GM23338 (cell line): Measurements from ENCODE around the gene AKNA.

Experiments
- CREB1 ChIP-seq: fragments of 250-450 bp; sonication (Bioruptor Pico); IDR thresholded peaks from 2 replicates; pipeline ENCODE4 v1.5.0; 2020; ENCODE audit warnings: low read depth, mild to moderate bottlenecking, moderate library complexity
- EZH2 ChIP-seq: fragments of 200-600 bp; sonication (generic); IDR thresholded peaks from one replicate; pipeline ENCODE4 v1.8.0; 2017; ENCODE audit warnings: antibody characterized with exemption, mild to moderate bottlenecking, low read depth; ENCODE audit not compliant: unreplicated experiment
- EZH2phosphoT487 ChIP-seq: fragments of 200-600 bp; sonication (generic); IDR thresholded peaks from one replicate; pipeline ENCODE4 v1.8.1; 2018; ENCODE audit warnings: antibody characterized with exemption; ENCODE audit not compliant: unreplicated experiment
- JUNB ChIP-seq: IDR thresholded peaks from one replicate; pipeline ENCODE4 v1.6.1; 2016; ENCODE audit warnings: antibody characterized with exemption; ENCODE audit not compliant: unreplicated experiment
- POLR2AphosphoS5 ChIP-seq: IDR thresholded peaks from 2 replicates; pipeline ENCODE4 v1.6.1; 2016; ENCODE audit warnings: antibody characterized with exemption, low read depth
- STAT1 ChIP-seq: IDR thresholded peaks from one replicate; pipeline ENCODE4 v1.6.1; 2016; ENCODE audit warnings: antibody characterized with exemption; ENCODE audit not compliant: unreplicated experiment
- ZNF114 ChIP-seq: fragments of 250-450 bp; sonication (Bioruptor Pico); IDR thresholded peaks from 2 replicates; pipeline ENCODE4 v1.5.0; 2020; ENCODE audit warnings: mild to moderate bottlenecking, moderate library complexity
- ZNF331 ChIP-seq: fragments of 250-450 bp; sonication (Bioruptor Pico); IDR thresholded peaks from 2 replicates; pipeline ENCODE4 v1.5.0; 2020; ENCODE audit warnings: low read depth, mild to moderate bottlenecking, moderate library complexity
- TF ChIP-seq, protein P1 (sequence below), 2 experiments: fragments of 200-600 bp in 1 of 2; sonication (generic) in 1 of 2; conservative IDR thresholded peaks; 2 replicates each; pipeline versions ENCODE4 v1.5.1 to v1.6.1; 2016 to 2017; ENCODE audit warnings: antibody characterized with exemption in 2 of 2, low read depth in 2 of 2, mild to moderate bottlenecking in 2 of 2, moderate library complexity in 1 of 2
- TF ChIP-seq, protein P2 (sequence below): fragments of 250-450 bp; sonication (Bioruptor Pico); IDR thresholded peaks from 2 replicates; pipeline ENCODE4 v1.5.0; 2020; ENCODE audit warnings: mild to moderate bottlenecking, moderate library complexity
- TF ChIP-seq, protein P3 (sequence below): IDR thresholded peaks from one replicate; pipeline ENCODE4 v1.6.1; 2018; ENCODE audit warnings: antibody characterized with exemption; ENCODE audit not compliant: unreplicated experiment
- TF ChIP-seq, protein P4 (sequence below): IDR thresholded peaks from 2 replicates; pipeline ENCODE4 v1.6.1; 2016; ENCODE audit warnings: antibody characterized with exemption

DNA sequence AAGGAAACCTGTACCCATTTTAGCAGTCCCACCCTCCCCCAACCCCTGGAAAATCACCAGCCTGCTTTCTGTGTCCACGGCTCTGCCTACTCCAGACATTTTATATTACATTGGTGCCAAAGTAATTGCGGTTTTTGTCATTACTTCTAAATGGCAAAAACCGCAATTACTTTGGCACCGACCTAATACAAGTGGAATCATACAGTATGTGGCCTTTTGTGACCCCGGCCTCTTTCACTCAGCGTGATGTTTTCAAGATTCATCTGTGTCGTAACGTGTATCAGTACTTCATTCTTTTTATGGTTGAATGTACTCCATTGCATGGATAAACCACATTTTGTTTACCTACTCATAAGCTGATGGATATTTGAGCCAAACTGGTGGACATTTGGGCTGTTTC lies 74.6 kb downstream of the AKNA start:
- TF ChIP-seq POLR2AphosphoS5 (no peak), ZNF331 (CRISPR knock-in tag) (no peak), EZH2 (no peak), EZH2phosphoT487 (no peak), JUNB (no peak), CREB1 (CRISPR knock-in tag) (no peak), STAT1 (no peak), ZNF114 (CRISPR knock-in tag) (no peak)
- TF ChIP-seq, protein P1, sequence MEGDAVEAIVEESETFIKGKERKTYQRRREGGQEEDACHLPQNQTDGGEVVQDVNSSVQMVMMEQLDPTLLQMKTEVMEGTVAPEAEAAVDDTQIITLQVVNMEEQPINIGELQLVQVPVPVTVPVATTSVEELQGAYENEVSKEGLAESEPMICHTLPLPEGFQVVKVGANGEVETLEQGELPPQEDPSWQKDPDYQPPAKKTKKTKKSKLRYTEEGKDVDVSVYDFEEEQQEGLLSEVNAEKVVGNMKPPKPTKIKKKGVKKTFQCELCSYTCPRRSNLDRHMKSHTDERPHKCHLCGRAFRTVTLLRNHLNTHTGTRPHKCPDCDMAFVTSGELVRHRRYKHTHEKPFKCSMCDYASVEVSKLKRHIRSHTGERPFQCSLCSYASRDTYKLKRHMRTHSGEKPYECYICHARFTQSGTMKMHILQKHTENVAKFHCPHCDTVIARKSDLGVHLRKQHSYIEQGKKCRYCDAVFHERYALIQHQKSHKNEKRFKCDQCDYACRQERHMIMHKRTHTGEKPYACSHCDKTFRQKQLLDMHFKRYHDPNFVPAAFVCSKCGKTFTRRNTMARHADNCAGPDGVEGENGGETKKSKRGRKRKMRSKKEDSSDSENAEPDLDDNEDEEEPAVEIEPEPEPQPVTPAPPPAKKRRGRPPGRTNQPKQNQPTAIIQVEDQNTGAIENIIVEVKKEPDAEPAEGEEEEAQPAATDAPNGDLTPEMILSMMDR (conservative IDR thresholded peaks at IDR 0.05; ENCODE audit: low read depth in 2 of 2): no peak
- TF ChIP-seq, protein P2, sequence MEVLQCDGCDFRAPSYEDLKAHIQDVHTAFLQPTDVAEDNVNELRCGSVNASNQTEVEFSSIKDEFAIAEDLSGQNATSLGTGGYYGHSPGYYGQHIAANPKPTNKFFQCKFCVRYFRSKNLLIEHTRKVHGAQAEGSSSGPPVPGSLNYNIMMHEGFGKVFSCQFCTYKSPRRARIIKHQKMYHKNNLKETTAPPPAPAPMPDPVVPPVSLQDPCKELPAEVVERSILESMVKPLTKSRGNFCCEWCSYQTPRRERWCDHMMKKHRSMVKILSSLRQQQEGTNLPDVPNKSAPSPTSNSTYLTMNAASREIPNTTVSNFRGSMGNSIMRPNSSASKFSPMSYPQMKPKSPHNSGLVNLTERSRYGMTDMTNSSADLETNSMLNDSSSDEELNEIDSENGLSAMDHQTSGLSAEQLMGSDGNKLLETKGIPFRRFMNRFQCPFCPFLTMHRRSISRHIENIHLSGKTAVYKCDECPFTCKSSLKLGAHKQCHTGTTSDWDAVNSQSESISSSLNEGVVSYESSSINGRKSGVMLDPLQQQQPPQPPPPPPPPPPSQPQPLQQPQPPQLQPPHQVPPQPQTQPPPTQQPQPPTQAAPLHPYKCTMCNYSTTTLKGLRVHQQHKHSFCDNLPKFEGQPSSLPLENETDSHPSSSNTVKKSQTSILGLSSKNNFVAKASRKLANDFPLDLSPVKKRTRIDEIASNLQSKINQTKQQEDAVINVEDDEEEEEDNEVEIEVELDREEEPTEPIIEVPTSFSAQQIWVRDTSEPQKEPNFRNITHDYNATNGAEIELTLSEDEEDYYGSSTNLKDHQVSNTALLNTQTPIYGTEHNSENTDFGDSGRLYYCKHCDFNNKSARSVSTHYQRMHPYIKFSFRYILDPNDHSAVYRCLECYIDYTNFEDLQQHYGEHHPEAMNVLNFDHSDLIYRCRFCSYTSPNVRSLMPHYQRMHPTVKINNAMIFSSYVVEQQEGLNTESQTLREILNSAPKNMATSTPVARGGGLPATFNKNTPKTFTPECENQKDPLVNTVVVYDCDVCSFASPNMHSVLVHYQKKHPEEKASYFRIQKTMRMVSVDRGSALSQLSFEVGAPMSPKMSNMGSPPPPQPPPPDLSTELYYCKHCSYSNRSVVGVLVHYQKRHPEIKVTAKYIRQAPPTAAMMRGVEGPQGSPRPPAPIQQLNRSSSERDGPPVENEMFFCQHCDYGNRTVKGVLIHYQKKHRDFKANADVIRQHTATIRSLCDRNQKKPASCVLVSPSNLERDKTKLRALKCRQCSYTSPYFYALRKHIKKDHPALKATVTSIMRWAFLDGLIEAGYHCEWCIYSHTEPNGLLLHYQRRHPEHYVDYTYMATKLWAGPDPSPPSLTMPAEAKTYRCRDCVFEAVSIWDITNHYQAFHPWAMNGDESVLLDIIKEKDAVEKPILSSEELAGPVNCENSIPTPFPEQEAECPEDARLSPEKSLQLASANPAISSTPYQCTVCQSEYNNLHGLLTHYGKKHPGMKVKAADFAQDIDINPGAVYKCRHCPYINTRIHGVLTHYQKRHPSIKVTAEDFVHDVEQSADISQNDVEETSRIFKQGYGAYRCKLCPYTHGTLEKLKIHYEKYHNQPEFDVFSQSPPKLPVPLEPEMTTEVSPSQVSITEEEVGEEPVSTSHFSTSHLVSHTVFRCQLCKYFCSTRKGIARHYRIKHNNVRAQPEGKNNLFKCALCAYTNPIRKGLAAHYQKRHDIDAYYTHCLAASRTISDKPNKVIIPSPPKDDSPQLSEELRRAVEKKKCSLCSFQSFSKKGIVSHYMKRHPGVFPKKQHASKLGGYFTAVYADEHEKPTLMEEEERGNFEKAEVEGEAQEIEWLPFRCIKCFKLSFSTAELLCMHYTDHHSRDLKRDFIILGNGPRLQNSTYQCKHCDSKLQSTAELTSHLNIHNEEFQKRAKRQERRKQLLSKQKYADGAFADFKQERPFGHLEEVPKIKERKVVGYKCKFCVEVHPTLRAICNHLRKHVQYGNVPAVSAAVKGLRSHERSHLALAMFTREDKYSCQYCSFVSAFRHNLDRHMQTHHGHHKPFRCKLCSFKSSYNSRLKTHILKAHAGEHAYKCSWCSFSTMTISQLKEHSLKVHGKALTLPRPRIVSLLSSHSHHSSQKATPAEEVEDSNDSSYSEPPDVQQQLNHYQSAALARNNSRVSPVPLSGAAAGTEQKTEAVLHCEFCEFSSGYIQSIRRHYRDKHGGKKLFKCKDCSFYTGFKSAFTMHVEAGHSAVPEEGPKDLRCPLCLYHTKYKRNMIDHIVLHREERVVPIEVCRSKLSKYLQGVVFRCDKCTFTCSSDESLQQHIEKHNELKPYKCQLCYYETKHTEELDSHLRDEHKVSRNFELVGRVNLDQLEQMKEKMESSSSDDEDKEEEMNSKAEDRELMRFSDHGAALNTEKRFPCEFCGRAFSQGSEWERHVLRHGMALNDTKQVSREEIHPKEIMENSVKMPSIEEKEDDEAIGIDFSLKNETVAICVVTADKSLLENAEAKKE (CRISPR knock-in tag): no peak
- TF ChIP-seq, protein P3, sequence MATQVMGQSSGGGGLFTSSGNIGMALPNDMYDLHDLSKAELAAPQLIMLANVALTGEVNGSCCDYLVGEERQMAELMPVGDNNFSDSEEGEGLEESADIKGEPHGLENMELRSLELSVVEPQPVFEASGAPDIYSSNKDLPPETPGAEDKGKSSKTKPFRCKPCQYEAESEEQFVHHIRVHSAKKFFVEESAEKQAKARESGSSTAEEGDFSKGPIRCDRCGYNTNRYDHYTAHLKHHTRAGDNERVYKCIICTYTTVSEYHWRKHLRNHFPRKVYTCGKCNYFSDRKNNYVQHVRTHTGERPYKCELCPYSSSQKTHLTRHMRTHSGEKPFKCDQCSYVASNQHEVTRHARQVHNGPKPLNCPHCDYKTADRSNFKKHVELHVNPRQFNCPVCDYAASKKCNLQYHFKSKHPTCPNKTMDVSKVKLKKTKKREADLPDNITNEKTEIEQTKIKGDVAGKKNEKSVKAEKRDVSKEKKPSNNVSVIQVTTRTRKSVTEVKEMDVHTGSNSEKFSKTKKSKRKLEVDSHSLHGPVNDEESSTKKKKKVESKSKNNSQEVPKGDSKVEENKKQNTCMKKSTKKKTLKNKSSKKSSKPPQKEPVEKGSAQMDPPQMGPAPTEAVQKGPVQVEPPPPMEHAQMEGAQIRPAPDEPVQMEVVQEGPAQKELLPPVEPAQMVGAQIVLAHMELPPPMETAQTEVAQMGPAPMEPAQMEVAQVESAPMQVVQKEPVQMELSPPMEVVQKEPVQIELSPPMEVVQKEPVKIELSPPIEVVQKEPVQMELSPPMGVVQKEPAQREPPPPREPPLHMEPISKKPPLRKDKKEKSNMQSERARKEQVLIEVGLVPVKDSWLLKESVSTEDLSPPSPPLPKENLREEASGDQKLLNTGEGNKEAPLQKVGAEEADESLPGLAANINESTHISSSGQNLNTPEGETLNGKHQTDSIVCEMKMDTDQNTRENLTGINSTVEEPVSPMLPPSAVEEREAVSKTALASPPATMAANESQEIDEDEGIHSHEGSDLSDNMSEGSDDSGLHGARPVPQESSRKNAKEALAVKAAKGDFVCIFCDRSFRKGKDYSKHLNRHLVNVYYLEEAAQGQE: no peak
- TF ChIP-seq, protein P4, sequence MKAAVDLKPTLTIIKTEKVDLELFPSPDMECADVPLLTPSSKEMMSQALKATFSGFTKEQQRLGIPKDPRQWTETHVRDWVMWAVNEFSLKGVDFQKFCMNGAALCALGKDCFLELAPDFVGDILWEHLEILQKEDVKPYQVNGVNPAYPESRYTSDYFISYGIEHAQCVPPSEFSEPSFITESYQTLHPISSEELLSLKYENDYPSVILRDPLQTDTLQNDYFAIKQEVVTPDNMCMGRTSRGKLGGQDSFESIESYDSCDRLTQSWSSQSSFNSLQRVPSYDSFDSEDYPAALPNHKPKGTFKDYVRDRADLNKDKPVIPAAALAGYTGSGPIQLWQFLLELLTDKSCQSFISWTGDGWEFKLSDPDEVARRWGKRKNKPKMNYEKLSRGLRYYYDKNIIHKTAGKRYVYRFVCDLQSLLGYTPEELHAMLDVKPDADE: no peak
